HG03066 (cell line): ENCODE results near the gene ARID3C.
A peak's percentile ranks its signal among the peaks of the same experiment; 100 is the strongest.

Source experiments
- ATAC-seq: cut with Tn5 transposase; IDR thresholded peaks from one replicate; pipeline ENCODE4 v1.9.1; 2021; ENCODE audit warnings: low read depth; ENCODE audit not compliant: unreplicated experiment

The ARID3C gene

GRCh38 chr9:34603610-34604231 is 25.1 kb downstream of the ARID3C start:
- peak; percentile 75 for ATAC-seq

GRCh38 chr9:34601937-34602573 is 26.8 kb downstream of the ARID3C start:
- no peak for ATAC-seq

GRCh38 chr9:34600908-34601307 is 28.0 kb downstream of the ARID3C start:
- no peak for ATAC-seq

GRCh38 chr9:34599546-34599945 is 29.3 kb downstream of the ARID3C start:
- ATAC-seq = no peak

- ATAC-seq = no peak
Observed at GRCh38 chr9:34594177-34594576, 34.7 kb downstream of the ARID3C start.

- no peak for ATAC-seq
Observed at GRCh38 chr9:34592895-34593601, 35.8 kb downstream of the ARID3C start.

- ATAC-seq = no peak
Observed at GRCh38 chr9:34591917-34592866, 36.7 kb downstream of the ARID3C start.

GRCh38 chr9:34591248-34591916 is 37.5 kb downstream of the ARID3C start:
- ATAC-seq = peak; percentile 56

GRCh38 chr9:34590381-34591247 is 38.3 kb downstream of the ARID3C start:
- no peak for ATAC-seq

- no peak for ATAC-seq
Observed at GRCh38 chr9:34589636-34590380, 39.1 kb downstream of the ARID3C start, which contains the start of gene CNTFR. Gene CNTFR (minus strand): TSS chr9:34589724. CDS start chr9:34568981, 20,743 bp downstream.

- no peak for ATAC-seq
Observed at GRCh38 chr9:34588671-34589635, 39.9 kb downstream of the ARID3C start.

GRCh38 chr9:34587271-34587670 is 41.6 kb downstream of the ARID3C start:
- ATAC-seq = no peak

- ATAC-seq = no peak
Observed at GRCh38 chr9:34585946-34586669, 42.8 kb downstream of the ARID3C start.

GRCh38 chr9:34584970-34585369 is 43.9 kb downstream of the ARID3C start:
- ATAC-seq = no peak

GRCh38 chr9:34582787-34583186 is 46.1 kb downstream of the ARID3C start:
- no peak for ATAC-seq

- ATAC-seq = no peak
Observed at GRCh38 chr9:34581318-34581717, 47.5 kb downstream of the ARID3C start.

GRCh38 chr9:34580358-34580757 is 48.5 kb downstream of the ARID3C start:
- no peak for ATAC-seq
